Skeletal muscle tissue (tissue), 4 donors: Measurements from ENCODE around the gene DSCAM. TPM values are rescaled to one million over a fixed set of nuclear protein-coding genes. Genes with fewer than 3 reads are reported as not detected.

Experiments used
- H3K27ac ChIP-seq: one replicate; pipeline ENCODE4 v1.7.0; 2013; ENCODE audit warnings: mild to moderate bottlenecking, low read depth, low read length, inconsistent platforms
- H3K27me3 ChIP-seq, 3 donors: one replicate each; pipeline ENCODE4 v1.7.0; 2013; ENCODE audit warnings: low read length in 3 of 3; ENCODE audit not compliant: control insufficient read depth in 3 of 3, insufficient read depth in 3 of 3
- H3K36me3 ChIP-seq, 3 donors: one replicate each; pipeline ENCODE4 v1.7.0; 2013; ENCODE audit warnings: low read length in 3 of 3; ENCODE audit not compliant: control insufficient read depth in 3 of 3, insufficient read depth in 3 of 3
- H3K4me1 ChIP-seq, 3 donors: one replicate each; pipeline ENCODE4 v1.7.0; 2013; ENCODE audit warnings: low read length in 3 of 3, mild to moderate bottlenecking in 3 of 3; ENCODE audit not compliant: control insufficient read depth in 3 of 3, insufficient read depth in 3 of 3
- H3K4me3 ChIP-seq, 3 donors: one replicate each; pipeline ENCODE4 v1.7.0; 2013; ENCODE audit warnings: low read length in 3 of 3
- H3K9ac ChIP-seq, 3 donors: one replicate each; pipeline ENCODE4 v1.7.0; 2013; ENCODE audit warnings: low read length in 3 of 3, mild to moderate bottlenecking in 3 of 3, moderate library complexity in 2 of 3, low read depth in 1 of 3
- H3K9me3 ChIP-seq, 3 donors: one replicate each; pipeline ENCODE4 v1.7.0; 2013; ENCODE audit warnings: low read length in 3 of 3; ENCODE audit not compliant: control insufficient read depth in 3 of 3
- total RNA-seq: library from RNA; depleted of rRNA; stranded (reverse); fragments of >200 nt; gene quantifications from one replicate; pipeline ENCODE4 v1.2.3, GENCODE V29; 2014
- donor health status: Osteomylitis.

DSCAM gene
- total RNA-seq, 1 donor from 2014 or later, result 0.52 TPM

GRCh38 chr21:40680311-40680710 is 166.6 kb downstream of the DSCAM start:
- Histone ChIP-seq H3K9ac (no peak overlapping the region), H3K4me3 (no peak overlapping the region), H3K27me3 (no peaks in the 10 kb centered on the region), H3K27ac (no peak overlapping the region), H3K9me3 (peaks cover 0 to 2% (median 0%) of the 10 kb centered on the region in 3 donors), H3K4me1 (no peaks in the 10 kb centered on the region), H3K36me3 (no peaks in the 10 kb centered on the region)

DNA sequence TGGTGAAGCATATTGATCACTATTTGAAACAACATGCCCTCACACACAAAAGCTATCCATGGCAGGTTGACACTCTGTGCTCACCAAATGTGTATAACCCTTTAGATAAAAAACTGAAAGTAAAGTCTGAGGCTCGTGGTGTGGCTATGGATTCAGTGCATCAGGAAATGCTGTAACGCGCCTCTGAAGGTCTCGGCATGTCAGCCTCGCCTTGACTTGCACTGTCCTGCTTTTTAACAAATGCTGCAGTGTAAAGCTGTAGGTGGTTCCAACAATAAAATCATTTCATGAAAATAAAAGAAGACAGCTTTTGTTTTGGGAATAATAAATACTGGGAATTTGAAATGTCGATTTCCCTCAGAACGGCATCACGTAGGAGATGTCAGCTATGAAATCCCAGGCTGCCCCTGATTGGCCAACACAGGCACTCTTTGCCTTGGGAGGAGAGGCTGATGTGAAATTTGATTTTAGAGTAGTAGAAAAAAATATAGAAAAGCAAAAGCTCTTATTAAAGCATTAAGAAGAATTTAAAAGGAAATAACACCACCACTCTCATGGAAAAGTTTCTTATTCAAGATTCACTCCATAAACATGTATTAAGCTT is 168.2 kb downstream of the DSCAM start:
- Histone ChIP-seq H3K4me1 (no peaks in the 10 kb centered on the region), H3K27ac (no peak overlapping the region), H3K9me3 (no peaks in the 10 kb centered on the region), H3K36me3 (no peaks in the 10 kb centered on the region), H3K27me3 (no peaks in the 10 kb centered on the region), H3K4me3 (no peak overlapping the region), H3K9ac (no peak overlapping the region)

DNA sequence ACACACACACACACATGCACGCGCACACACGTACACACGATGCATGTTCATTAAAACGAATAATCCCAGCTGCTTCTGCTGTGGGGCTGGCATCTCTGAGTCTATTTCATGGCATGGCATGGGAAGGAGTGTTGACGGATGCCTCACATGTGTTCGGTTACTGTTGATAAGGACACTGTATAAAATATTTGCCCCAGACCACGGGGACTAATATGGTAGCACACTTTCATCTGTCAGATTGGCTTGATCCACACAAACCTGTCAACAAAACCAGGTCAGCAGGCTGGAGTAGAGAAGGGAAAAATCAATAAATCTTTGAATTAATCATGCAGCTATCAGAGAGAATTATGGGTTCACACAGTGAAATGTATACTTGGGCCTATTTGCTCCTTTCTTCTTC is 171.9 kb downstream of the DSCAM start:
- Histone ChIP-seq H3K36me3 (no peaks in the 10 kb centered on the region), H3K27ac (no peak overlapping the region), H3K9ac (no peak overlapping the region), H3K9me3 (no peaks in the 10 kb centered on the region), H3K27me3 (no peaks in the 10 kb centered on the region), H3K4me1 (no peaks in the 10 kb centered on the region), H3K4me3 (no peak overlapping the region)

DNA sequence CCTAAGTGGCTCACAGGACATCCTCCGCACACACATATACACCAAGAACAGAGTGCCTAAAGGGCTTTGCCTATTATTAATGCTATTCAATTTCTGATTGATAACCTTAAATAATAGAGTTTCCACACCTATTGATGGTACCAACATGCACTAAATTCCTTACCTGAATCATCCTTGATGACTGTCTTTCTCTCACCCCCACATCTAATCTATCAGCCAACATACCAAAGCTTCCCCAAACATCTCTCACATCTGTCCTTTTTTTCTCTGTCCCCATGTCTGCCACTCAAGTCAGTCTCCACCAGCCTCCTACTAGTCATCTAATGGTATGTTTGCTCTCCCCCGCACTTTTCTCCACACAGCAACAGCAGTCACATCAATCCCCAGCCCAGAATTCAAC is 174.4 kb downstream of the DSCAM start:
- Histone ChIP-seq H3K4me3 (no peak overlapping the region), H3K36me3 (no peaks in the 10 kb centered on the region), H3K9ac (no peak overlapping the region), H3K4me1 (no peaks in the 10 kb centered on the region), H3K9me3 (no peaks in the 10 kb centered on the region), H3K27me3 (no peaks in the 10 kb centered on the region), H3K27ac (no peak overlapping the region)

DNA sequence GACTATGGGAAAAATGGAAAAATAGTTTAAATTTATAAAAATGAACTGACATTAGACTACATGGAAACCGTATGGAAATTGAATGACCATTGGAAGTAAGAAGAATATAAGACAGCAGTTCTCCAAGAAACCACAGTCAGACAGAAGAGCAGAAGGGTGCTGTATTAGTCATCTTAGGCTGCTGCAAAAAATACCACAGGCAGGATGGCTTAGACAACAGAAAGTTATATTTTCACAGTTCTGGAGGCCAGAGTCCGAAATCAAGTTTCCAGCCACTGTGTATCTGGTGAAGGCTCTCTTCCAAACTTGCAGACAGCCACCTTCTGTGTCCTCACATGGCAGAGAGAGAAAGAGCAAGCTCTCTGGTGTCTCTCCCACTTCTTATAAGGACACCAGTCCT is 175.2 kb downstream of the DSCAM start:
- no peaks in the 10 kb centered on the region for H3K4me1 ChIP-seq
- no peak overlapping the region for H3K9ac ChIP-seq
- no peaks in the 10 kb centered on the region for H3K9me3 ChIP-seq
- H3K27me3 ChIP-seq, result no peaks in the 10 kb centered on the region
- H3K36me3 ChIP-seq, result no peaks in the 10 kb centered on the region
- no peak overlapping the region for H3K4me3 ChIP-seq
- no peak overlapping the region for H3K27ac ChIP-seq

DNA sequence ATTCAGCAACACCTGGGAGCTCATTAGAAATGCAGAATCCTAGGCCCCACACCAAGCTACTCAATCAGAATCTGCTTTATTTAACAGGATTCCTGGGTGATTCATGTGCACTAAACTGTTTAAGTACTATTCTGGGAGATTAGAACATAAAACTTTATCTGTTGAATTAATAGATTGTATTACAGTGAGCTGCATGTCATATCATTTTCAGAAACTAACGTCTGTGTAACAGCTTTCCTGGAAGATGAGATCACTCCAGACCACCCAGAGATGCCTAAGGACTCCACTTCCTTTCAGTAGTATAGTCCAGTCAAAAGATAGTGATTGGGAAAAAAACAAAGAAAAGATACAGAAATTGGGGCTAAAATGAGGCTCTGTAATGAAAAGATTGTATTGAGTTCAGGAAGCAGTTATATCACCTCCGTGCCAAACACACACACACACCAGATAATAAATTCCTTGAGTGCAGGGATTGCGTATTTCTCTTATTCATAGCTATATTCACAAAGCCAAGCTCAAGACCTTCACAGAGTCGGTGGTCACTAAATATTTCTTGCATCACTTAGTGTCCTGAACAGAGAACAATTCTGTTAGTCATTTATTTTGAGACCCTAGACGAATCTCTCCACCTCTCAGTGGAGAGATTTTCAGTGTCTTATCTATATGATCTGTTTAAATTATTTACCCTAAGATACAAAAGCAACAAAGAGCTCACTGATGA is 178.2 kb downstream of the DSCAM start:
- Histone ChIP-seq H3K4me3 (no peak overlapping the region), H3K9ac (no peak overlapping the region), H3K27ac (no peak overlapping the region), H3K4me1 (no peaks in the 10 kb centered on the region), H3K36me3 (no peaks in the 10 kb centered on the region), H3K27me3 (no peaks in the 10 kb centered on the region), H3K9me3 (no peaks in the 10 kb centered on the region)

DNA sequence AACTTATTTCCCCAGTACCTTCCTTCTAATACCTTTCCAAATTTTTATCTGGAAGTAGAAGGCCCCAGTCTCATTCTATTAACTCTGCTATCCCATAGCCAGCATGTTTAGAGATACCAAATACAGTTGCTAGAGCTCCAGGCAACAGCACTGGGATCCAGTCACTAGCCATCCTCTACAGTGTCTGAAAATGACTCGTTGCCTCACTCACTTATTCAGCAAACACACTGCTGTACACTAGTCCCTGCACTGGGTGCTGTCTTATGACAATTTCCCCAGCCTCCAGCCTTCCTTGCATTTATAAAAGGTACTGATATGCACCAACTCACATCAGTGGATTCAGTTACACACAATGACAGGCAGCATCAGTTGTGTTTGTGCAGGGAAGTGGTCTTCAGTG is 179.0 kb downstream of the DSCAM start:
- H3K9ac ChIP-seq, result no peak overlapping the region
- H3K36me3 ChIP-seq, result no peaks in the 10 kb centered on the region
- no peaks in the 10 kb centered on the region for H3K27me3 ChIP-seq
- H3K9me3 ChIP-seq, result no peaks in the 10 kb centered on the region
- H3K27ac ChIP-seq, result no peak overlapping the region
- H3K4me1 ChIP-seq, result no peaks in the 10 kb centered on the region
- no peak overlapping the region for H3K4me3 ChIP-seq

DNA sequence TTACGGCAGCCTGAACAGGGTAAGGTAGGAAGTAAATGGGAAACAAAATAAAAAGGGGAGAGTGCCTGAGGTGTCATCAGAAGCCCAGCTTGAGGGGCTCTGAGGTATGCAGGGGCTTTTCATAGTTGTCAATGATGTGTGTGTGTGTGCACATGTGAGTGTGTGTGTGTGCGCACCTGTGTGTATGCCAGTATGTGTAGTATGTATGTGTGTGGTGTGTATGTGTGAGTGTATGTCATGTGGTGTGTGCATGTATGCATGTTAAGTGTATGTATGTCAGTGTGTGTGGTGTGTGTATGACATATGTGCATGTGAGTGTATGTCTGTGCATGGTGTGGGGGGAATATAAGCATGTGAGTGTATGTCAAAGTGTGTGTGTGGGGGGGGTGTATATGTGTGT is 184.1 kb downstream of the DSCAM start:
- Histone ChIP-seq H3K4me3 (no peak overlapping the region), H3K4me1 (no peaks in the 10 kb centered on the region), H3K9ac (no peak overlapping the region), H3K27me3 (no peaks in the 10 kb centered on the region), H3K36me3 (no peaks in the 10 kb centered on the region), H3K27ac (no peak overlapping the region), H3K9me3 (no peaks in the 10 kb centered on the region)

DNA sequence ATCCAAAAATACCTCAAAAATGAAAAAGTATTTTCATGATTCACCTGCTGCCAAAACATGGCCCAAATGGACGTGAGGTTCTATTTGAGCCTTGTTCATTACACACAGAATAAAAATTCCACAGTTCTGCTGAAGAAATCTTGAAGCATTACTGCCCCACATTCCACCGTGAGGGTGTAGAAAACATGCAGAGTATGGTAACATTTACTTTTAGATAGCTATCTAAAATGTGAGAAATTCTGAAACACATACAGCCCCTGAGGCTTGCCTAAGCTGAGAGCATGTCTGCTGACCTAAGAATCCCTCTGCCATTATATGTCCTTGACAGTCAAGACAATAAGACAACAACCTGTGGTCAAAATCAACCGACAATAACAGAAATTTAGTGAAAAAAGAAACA is 186.5 kb downstream of the DSCAM start:
- H3K9ac ChIP-seq, result no peak overlapping the region
- H3K27me3 ChIP-seq, result no peaks in the 10 kb centered on the region
- H3K4me3 ChIP-seq, result no peak overlapping the region
- no peak overlapping the region for H3K27ac ChIP-seq
- H3K36me3 ChIP-seq, result no peaks in the 10 kb centered on the region
- no peaks in the 10 kb centered on the region for H3K4me1 ChIP-seq
- no peaks in the 10 kb centered on the region for H3K9me3 ChIP-seq

- Histone ChIP-seq H3K4me3 (no peak overlapping the region), H3K9me3 (peaks cover 0 to 2% (median 0%) of the 10 kb centered on the region in 3 donors), H3K27ac (no peak overlapping the region), H3K9ac (no peak overlapping the region), H3K4me1 (no peaks in the 10 kb centered on the region), H3K36me3 (no peaks in the 10 kb centered on the region), H3K27me3 (no peaks in the 10 kb centered on the region)
These were observed 188.6 kb downstream of the DSCAM start for GRCh38 chr21:40658311-40658710.
